Sigmoid colon (tissue), 7 donors: ENCODE data around the gene SDHAF4. TPM values are rescaled to one million over a fixed set of nuclear protein-coding genes. Genes with fewer than 3 reads are reported as not detected.

ENCODE experiments used
- DNase-seq: peaks from one replicate; pipeline ENCODE4 v3.0.0-alpha.2; 2019
- H3K27ac ChIP-seq, 4 donors: fragments of 200-600 bp; sonication (generic); one replicate each; pipeline ENCODE4 v1.5.1; 2016 to 2019; ENCODE audit warnings: mild to moderate bottlenecking in 1 of 4
- H3K27me3 ChIP-seq, 3 donors: fragments of 200-600 bp; sonication (generic); one replicate each; pipeline ENCODE4 v1.5.1; 2019; ENCODE audit warnings: mild to moderate bottlenecking in 1 of 3
- H3K36me3 ChIP-seq, 4 donors: fragments of 200-600 bp; sonication (generic); one replicate each; pipeline ENCODE4 v1.5.1; 2016 to 2019
- H3K4me1 ChIP-seq, 4 donors: fragments of 200-600 bp; sonication (generic); one replicate each; pipeline ENCODE4 v1.5.1; 2017 to 2019
- H3K4me3 ChIP-seq, 4 donors: fragments of 200-600 bp; sonication (generic); one replicate each; pipeline ENCODE4 v1.5.1; 2017 to 2019; ENCODE audit warnings: mild to moderate bottlenecking in 2 of 4, moderate library complexity in 1 of 4
- H3K9me3 ChIP-seq, 4 donors: fragments of 200-600 bp in 3 of 4; sonication (generic) in 3 of 4; one replicate each; pipeline versions ENCODE4 v1.5.1 to v1.6.1; 2013 to 2019
- EP300 ChIP-seq, 4 donors: sonication (generic); formaldehyde crosslinking; IDR thresholded peaks; one replicate each; pipeline ENCODE4 v1.6.1; 2017; ENCODE audit warnings: antibody characterized with exemption in 4 of 4
- POLR2A ChIP-seq, 2 donors: fragments of 450-650 bp; IDR thresholded peaks; one replicate each; pipeline ENCODE4 v1.6.1; 2016; ENCODE audit warnings: antibody characterized with exemption in 2 of 2, mild to moderate bottlenecking in 2 of 2, moderate library complexity in 2 of 2
- POLR2AphosphoS5 ChIP-seq, 4 donors: sonication (generic); formaldehyde crosslinking; IDR thresholded peaks; one replicate each; pipeline ENCODE4 v1.6.1; 2017; ENCODE audit warnings: antibody characterized with exemption in 4 of 4
- WGBS, 2 donors: extraction: QIAGEN DNeasy Blood & Tissue Kit; methylation state at CpG; one replicate each; pipeline ENCODE4 v1.1.7; 2013; 5-methylcytosine and 5-hydroxymethylcytosine counted together
- intact Hi-C: fragments of 100-400 bp; cut with DNase I; formaldehyde crosslinking; loops from one replicate; pipeline ENCODE4 v1.15.1; 2023
- polyA plus RNA-seq, 3 donors: library from polyadenylated mRNA; stranded (reverse); fragments of 200-250 nt; gene quantifications; one replicate each; pipeline ENCODE4 v1.2.3, GENCODE V29; 2013
- total RNA-seq, 4 donors: library from RNA; depleted of rRNA; stranded (reverse); fragments of >200 nt; gene quantifications; one replicate each; pipeline ENCODE4 v1.1.0, GENCODE V29; 2016
- TF ChIP-seq, protein P1 (sequence below), 4 experiments: fragments of 450-650 bp in 3 of 4; fragments of 200-600 bp in 1 of 4; IDR thresholded peaks; one replicate each; pipeline ENCODE4 v1.5.1; 2016 to 2019; ENCODE audit warnings: antibody characterized with exemption in 4 of 4, mild to moderate bottlenecking in 3 of 4, moderate library complexity in 2 of 4
- donor health status: healthy with polysubstance abuse.
- donor health status: Bipolar disorder and iron deficiency.
- donor health status: healthy.

The SDHAF4 gene
- total and polyA plus RNA-seq, 7 donors = 4.9 to 18.7 (median 7.4) TPM

DNA sequence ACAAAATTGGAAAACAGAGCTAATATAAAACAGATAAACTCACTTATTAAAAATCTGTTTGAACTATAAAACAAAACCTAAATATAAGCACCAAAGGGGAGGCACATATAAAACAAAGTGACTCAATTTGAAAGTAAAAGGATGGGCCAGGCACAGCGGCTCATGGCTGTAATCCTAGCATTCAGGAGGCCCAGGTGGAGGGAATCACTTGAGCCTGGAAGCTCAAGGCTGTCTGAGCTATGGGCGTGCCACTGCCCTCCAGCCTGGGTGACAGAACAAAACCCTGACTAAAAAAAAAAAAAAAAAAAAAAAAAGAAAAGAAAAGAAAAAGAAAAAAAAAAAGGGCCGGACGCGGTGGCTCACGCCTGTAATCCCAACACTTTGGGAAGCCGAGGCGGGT is 69.9 kb downstream of the SDHAF4 start:
- Histone ChIP-seq H3K36me3 (no peaks in the 10 kb centered on the region), H3K27ac (no peak overlapping the region), H3K9me3 (no peaks in the 10 kb centered on the region), H3K27me3 (no peaks in the 10 kb centered on the region), H3K4me3 (no peak overlapping the region), H3K4me1 (no peaks in the 10 kb centered on the region)
- DNase-seq = no peak
- no peak for TF ChIP-seq POLR2AphosphoS5 (IDR thresholded peaks at IDR 0.05)
- TF ChIP-seq, protein P1, sequence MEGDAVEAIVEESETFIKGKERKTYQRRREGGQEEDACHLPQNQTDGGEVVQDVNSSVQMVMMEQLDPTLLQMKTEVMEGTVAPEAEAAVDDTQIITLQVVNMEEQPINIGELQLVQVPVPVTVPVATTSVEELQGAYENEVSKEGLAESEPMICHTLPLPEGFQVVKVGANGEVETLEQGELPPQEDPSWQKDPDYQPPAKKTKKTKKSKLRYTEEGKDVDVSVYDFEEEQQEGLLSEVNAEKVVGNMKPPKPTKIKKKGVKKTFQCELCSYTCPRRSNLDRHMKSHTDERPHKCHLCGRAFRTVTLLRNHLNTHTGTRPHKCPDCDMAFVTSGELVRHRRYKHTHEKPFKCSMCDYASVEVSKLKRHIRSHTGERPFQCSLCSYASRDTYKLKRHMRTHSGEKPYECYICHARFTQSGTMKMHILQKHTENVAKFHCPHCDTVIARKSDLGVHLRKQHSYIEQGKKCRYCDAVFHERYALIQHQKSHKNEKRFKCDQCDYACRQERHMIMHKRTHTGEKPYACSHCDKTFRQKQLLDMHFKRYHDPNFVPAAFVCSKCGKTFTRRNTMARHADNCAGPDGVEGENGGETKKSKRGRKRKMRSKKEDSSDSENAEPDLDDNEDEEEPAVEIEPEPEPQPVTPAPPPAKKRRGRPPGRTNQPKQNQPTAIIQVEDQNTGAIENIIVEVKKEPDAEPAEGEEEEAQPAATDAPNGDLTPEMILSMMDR (IDR thresholded peaks at IDR 0.05) = no peak
- WGBS, 2 donors = 94% methylated on average over 8 of the region's 8 CpGs
- intact Hi-C loops = no loop called here

DNA sequence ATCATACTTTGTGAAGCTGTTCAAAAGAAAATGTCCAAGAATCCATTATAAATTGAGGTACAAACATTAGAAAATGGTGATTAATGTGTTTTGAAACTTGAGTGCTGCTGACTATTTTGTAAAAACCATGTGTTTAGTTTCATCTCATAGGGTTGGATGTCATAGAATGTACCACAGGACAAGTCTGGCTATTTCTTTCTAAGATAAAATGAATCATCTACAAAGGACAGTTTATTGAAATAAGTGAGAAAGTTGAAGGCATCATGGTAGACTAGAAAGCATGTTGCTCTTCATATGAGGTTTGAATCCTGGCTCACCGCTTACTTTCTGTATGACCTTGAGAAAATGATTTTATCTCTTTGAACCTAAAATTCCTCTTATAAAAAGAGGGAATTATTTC is 71.7 kb downstream of the SDHAF4 start:
- intact Hi-C loops = no loop called here
- no peaks in the 10 kb centered on the region for H3K27me3 ChIP-seq
- H3K36me3 ChIP-seq = no peaks in the 10 kb centered on the region
- no peak overlapping the region for H3K4me3 ChIP-seq
- H3K4me1 ChIP-seq = no peaks in the 10 kb centered on the region
- TF ChIP-seq POLR2A (IDR thresholded peaks at IDR 0.05) (no peak), POLR2AphosphoS5 (IDR thresholded peaks at IDR 0.05) (no peak), EP300 (IDR thresholded peaks at IDR 0.05) (no peak)
- TF ChIP-seq, protein P1 (IDR thresholded peaks at IDR 0.05) = no peak
- no peaks in the 10 kb centered on the region for H3K9me3 ChIP-seq
- no peak overlapping the region for H3K27ac ChIP-seq
- DNase-seq = no peak
- 91 to 95% methylated on average over 1 of the region's 1 CpG for WGBS, 2 donors

Other genes starting within 250 kb of the SDHAF4 start
- 10 to 100 TPM; 21.4 to 31.7 (median 28.1) TPM for gene FAM135A, start 153.4 kb upstream of the SDHAF4 start, total RNA-seq
- gene FAM135A, start 153.4 kb upstream of the SDHAF4 start, polyA plus RNA-seq = 10 to 100 TPM; 15.2 to 31.4 (median 21.6) TPM
- 10 to 100 TPM; 19.7 to 34.3 (median 24.6) TPM for gene SMAP1, start 101.0 kb downstream of the SDHAF4 start, total RNA-seq
- gene SMAP1, start 101.0 kb downstream of the SDHAF4 start, polyA plus RNA-seq = 10 to 100 TPM; 26.7 to 41.4 (median 34.2) TPM